Neutrophil (primary cell): Measurements from ENCODE around the gene INPP4B.

ENCODE experiments used
- H3K27ac ChIP-seq: fragments of 200-600 bp; sonication (generic); 2 replicates; pipeline ENCODE4 v1.5.1; 2016; ENCODE audit warnings: mild to moderate bottlenecking, moderate library complexity
- H3K27me3 ChIP-seq: fragments of 200-600 bp; sonication (generic); 2 replicates; pipeline ENCODE4 v1.6.0; 2016; ENCODE audit warnings: mild to moderate bottlenecking
- H3K36me3 ChIP-seq: fragments of 200-600 bp; sonication (generic); 2 replicates; pipeline ENCODE4 v1.5.1; 2017
- H3K4me1 ChIP-seq, 2 experiments: fragments of 200-600 bp in 1 of 2; sonication (generic) in 1 of 2; 1 replicate in 1 of 2; 2 replicates in 1 of 2; pipeline versions ENCODE4 v1.5.1 to v1.6.1; 2013 to 2016; ENCODE audit warnings: low read depth in 1 of 2, low read length in 1 of 2, mild to moderate bottlenecking in 1 of 2, moderate library complexity in 1 of 2; ENCODE audit not compliant: control insufficient read depth in 1 of 2, insufficient read depth in 1 of 2
- H3K4me3 ChIP-seq, 2 experiments: fragments of 200-600 bp in 1 of 2; sonication (generic) in 1 of 2; 1 replicate in 1 of 2; 2 replicates in 1 of 2; pipeline ENCODE4 v1.5.1; 2013 to 2016; ENCODE audit warnings: low read depth in 1 of 2, low read length in 1 of 2, mild to moderate bottlenecking in 1 of 2, moderate library complexity in 1 of 2
- H3K9me3 ChIP-seq: fragments of 200-600 bp; sonication (generic); 2 replicates; pipeline ENCODE4 v1.5.1; 2016
- CTCF ChIP-seq: fragments of 200-600 bp; sonication (generic); IDR thresholded peaks from 2 replicates; pipeline ENCODE4 v1.5.1; 2016; ENCODE audit warnings: antibody characterized with exemption

The INPP4B gene

GRCh38 chr4:142530728-142531127 is 315.4 kb downstream of the INPP4B start:
- H3K36me3 ChIP-seq: no peaks in the 10 kb centered on the region
- H3K27me3 ChIP-seq: no peaks in the 10 kb centered on the region
- H3K4me3 ChIP-seq: no peak overlapping the region
- H3K4me1 ChIP-seq: no peaks in the 10 kb centered on the region
- no peaks in the 10 kb centered on the region for H3K9me3 ChIP-seq
- TF ChIP-seq CTCF: no peak
- no peak overlapping the region for H3K27ac ChIP-seq

- H3K27ac ChIP-seq: no peak overlapping the region
- H3K4me3 ChIP-seq: no peak overlapping the region
- no peaks in the 10 kb centered on the region for H3K9me3 ChIP-seq
- no peaks in the 10 kb centered on the region for H3K27me3 ChIP-seq
- H3K36me3 ChIP-seq: no peaks in the 10 kb centered on the region
- no peaks in the 10 kb centered on the region for H3K4me1 ChIP-seq
- no peak for TF ChIP-seq CTCF
Observed at GRCh38 chr4:142528433-142528832, 317.7 kb downstream of the INPP4B start.

- no peaks in the 10 kb centered on the region for H3K36me3 ChIP-seq
- no peak for TF ChIP-seq CTCF
Observed at GRCh38 chr4:142523111-142523510, 323.0 kb downstream of the INPP4B start.

GRCh38 chr4:142519342-142519741 is 326.8 kb downstream of the INPP4B start:
- Histone ChIP-seq H3K9me3 (no peaks in the 10 kb centered on the region), H3K4me3 (no peak overlapping the region), H3K27ac (no peak overlapping the region), H3K4me1 (no peaks in the 10 kb centered on the region), H3K27me3 (no peaks in the 10 kb centered on the region), H3K36me3 (no peaks in the 10 kb centered on the region)
- no peak for TF ChIP-seq CTCF

More at GRCh38 chr4:142523111-142523510, 323.0 kb downstream of the INPP4B start:
- Histone ChIP-seq H3K4me1 (no peaks in the 10 kb centered on the region), H3K9me3 (no peaks in the 10 kb centered on the region), H3K4me3 (no peak overlapping the region), H3K27me3 (no peaks in the 10 kb centered on the region), H3K27ac (no peak overlapping the region)

GRCh38 chr4:142516686-142517526 is 329.2 kb downstream of the INPP4B start:
- no peaks in the 10 kb centered on the region for H3K27me3 ChIP-seq
- H3K4me3 ChIP-seq: no peak overlapping the region
- no peaks in the 10 kb centered on the region for H3K4me1 ChIP-seq
- TF ChIP-seq CTCF: no peak
- H3K9me3 ChIP-seq: no peaks in the 10 kb centered on the region
- H3K27ac ChIP-seq: no peak overlapping the region
- H3K36me3 ChIP-seq: no peaks in the 10 kb centered on the region
